Gastroesophageal sphincter (tissue), 3 donors: ENCODE results near the gene SPOCK2.

Experiments
- CTCF ChIP-seq, 4 experiments: fragments of 200-600 bp in 2 of 4; fragments of 450-650 bp in 2 of 4; sonication (generic) in 1 of 4; IDR thresholded peaks; one replicate each; pipeline ENCODE4 v1.5.1; 2017 to 2019; ENCODE audit warnings: antibody characterized with exemption in 4 of 4, mild to moderate bottlenecking in 2 of 4, moderate library complexity in 2 of 4
- EP300 ChIP-seq: sonication (generic); formaldehyde crosslinking; IDR thresholded peaks from one replicate; pipeline ENCODE4 v1.6.1; 2017; ENCODE audit warnings: antibody characterized with exemption, mild to moderate bottlenecking
- POLR2A ChIP-seq, 2 donors: fragments of 450-650 bp; IDR thresholded peaks; one replicate each; pipeline ENCODE4 v1.6.1; 2017; ENCODE audit warnings: antibody characterized with exemption in 2 of 2, mild to moderate bottlenecking in 2 of 2, moderate library complexity in 1 of 2
- POLR2AphosphoS5 ChIP-seq: sonication (generic); formaldehyde crosslinking; IDR thresholded peaks from one replicate; pipeline ENCODE4 v1.6.1; 2017; ENCODE audit warnings: antibody characterized with exemption

GRCh38 chr10:72024596-72024995, 63.8 kb downstream of the SPOCK2 start:
- TF ChIP-seq CTCF (IDR thresholded peaks at IDR 0.05), result no peak
- TF ChIP-seq POLR2A (IDR thresholded peaks at IDR 0.05), result no peak
- TF ChIP-seq EP300, result no peak
- TF ChIP-seq POLR2AphosphoS5, result no peak
